HCT116 (cell line): ENCODE measurements around the gene PADI3.

Source experiments
- ATF3 ChIP-seq: IDR thresholded peaks from 2 replicates; pipeline ENCODE4 v1.6.1; 2012
- CTCF ChIP-seq, 3 experiments: fragments of 200-600 bp in 1 of 3; sonication (generic) in 1 of 3; IDR thresholded peaks in 2 of 3; conservative IDR thresholded peaks in 1 of 3; 2 replicates each; pipeline ENCODE4 v1.5.1; 2012 to 2017; ENCODE audit warnings: low read depth in 2 of 3, low read length in 2 of 3, antibody characterized with exemption in 1 of 3, borderline replicate concordance in 1 of 3, control low read depth in 1 of 3, mild to moderate bottlenecking in 1 of 3, mixed read lengths in 1 of 3, mixed run types in 1 of 3, moderate library complexity in 1 of 3; ENCODE audit not compliant: insufficient read depth in 1 of 3
- EZH2 ChIP-seq: fragments of 200-600 bp; sonication (generic); IDR thresholded peaks from 2 replicates; pipeline ENCODE4 v1.6.1; 2017; ENCODE audit warnings: antibody characterized with exemption, mixed run types
- EZH2phosphoT487 ChIP-seq: fragments of 200-600 bp; IDR thresholded peaks from 2 replicates; pipeline ENCODE4 v1.6.1; 2018; ENCODE audit warnings: antibody characterized with exemption, borderline replicate concordance
- FOSL1 ChIP-seq: IDR thresholded peaks from 2 replicates; pipeline ENCODE4 v1.6.1; 2012; ENCODE audit warnings: low read depth
- POLR2A ChIP-seq: IDR thresholded peaks from 2 replicates; pipeline ENCODE4 v1.7.0; 2011; ENCODE audit warnings: borderline replicate concordance; ENCODE audit not compliant: insufficient read depth, insufficient read length; ENCODE audit errors: extremely low read depth
- RAD21 ChIP-seq: IDR thresholded peaks from 2 replicates; pipeline ENCODE4 v1.6.1; 2012; ENCODE audit warnings: low read depth, mild to moderate bottlenecking
- SIN3A ChIP-seq: IDR thresholded peaks from 2 replicates; pipeline ENCODE4 v1.6.1; 2012; ENCODE audit warnings: low read depth
- SRF ChIP-seq: IDR thresholded peaks from 2 replicates; pipeline ENCODE4 v1.6.1; 2012; ENCODE audit warnings: low read depth
- ZFX ChIP-seq: fragments of 450-650 bp; IDR thresholded peaks from 2 replicates; pipeline ENCODE4 v1.6.1; 2017

GRCh38 chr1:17234405-17234804 lies 14.5 kb upstream of the PADI3 start:
- no peak for TF ChIP-seq ATF3
- TF ChIP-seq EZH2phosphoT487: no peak
- TF ChIP-seq RAD21: no peak
- TF ChIP-seq CTCF (IDR thresholded peaks at IDR 0.05 in 2 of 3, conservative IDR thresholded peaks at IDR 0.05 in 1 of 3; ENCODE audit: borderline replicate concordance in 1 of 3, insufficient read depth in 1 of 3, low read depth in 2 of 3, low read length in 2 of 3): no peak
- TF ChIP-seq SRF: no peak
- no peak for TF ChIP-seq SIN3A
- TF ChIP-seq POLR2A: no peak
- TF ChIP-seq ZFX: no peak
- no peak for TF ChIP-seq EZH2
- no peak for TF ChIP-seq FOSL1
